H9 (cell line): Measurements from ENCODE around the gene DYNLRB1. TPM values are rescaled to one million over a fixed set of nuclear protein-coding genes. Genes with fewer than 3 reads are reported as not detected.

Source experiments
- DNase-seq: peaks from one replicate; pipeline ENCODE4 v3.0.0-alpha.2; 2017
- H2AFZ ChIP-seq: one replicate; pipeline ENCODE4 v1.6.1; 2013; ENCODE audit warnings: mild to moderate bottlenecking, low read length, control low read depth, moderate library complexity
- H2AK5ac ChIP-seq: 2 replicates; pipeline ENCODE4 v1.6.1; 2013; ENCODE audit warnings: low read length, control low read depth, mixed read lengths; ENCODE audit not compliant: insufficient read length
- H2BK120ac ChIP-seq: one replicate; pipeline ENCODE4 v1.6.1; 2013; ENCODE audit warnings: low read depth, mild to moderate bottlenecking, low read length, control low read depth, inconsistent platforms; ENCODE audit not compliant: poor library complexity, severe bottlenecking
- H2BK12ac ChIP-seq: 2 replicates; pipeline ENCODE4 v1.6.1; 2013; ENCODE audit warnings: low read length, control low read depth, mixed read lengths, low read depth; ENCODE audit not compliant: insufficient read length
- H2BK15ac ChIP-seq: 2 replicates; pipeline ENCODE4 v1.6.1; 2013; ENCODE audit warnings: low read depth, low read length, control low read depth
- H2BK20ac ChIP-seq: one replicate; pipeline ENCODE4 v1.6.1; 2013; ENCODE audit warnings: low read depth, mild to moderate bottlenecking, low read length, control low read depth, inconsistent platforms; ENCODE audit not compliant: poor library complexity, severe bottlenecking
- H2BK5ac ChIP-seq: 2 replicates; pipeline ENCODE4 v1.6.1; 2013; ENCODE audit warnings: low read length, control low read depth, mixed read lengths; ENCODE audit not compliant: insufficient read length
- H3K14ac ChIP-seq: 2 replicates; pipeline ENCODE4 v1.6.1; 2013; ENCODE audit warnings: low read length, control low read depth; ENCODE audit not compliant: insufficient read depth
- H3K18ac ChIP-seq: 2 replicates; pipeline ENCODE4 v1.6.1; 2013; ENCODE audit warnings: low read depth, mild to moderate bottlenecking, mixed read lengths, low read length, control low read depth; ENCODE audit not compliant: insufficient read length
- H3K23ac ChIP-seq: 2 replicates; pipeline ENCODE4 v1.6.1; 2013; ENCODE audit warnings: low read length, control low read depth, mixed read lengths, low read depth; ENCODE audit not compliant: insufficient read length
- H3K23me2 ChIP-seq: 2 replicates; pipeline ENCODE4 v1.6.1; 2013; ENCODE audit warnings: low read depth, mild to moderate bottlenecking, mixed read lengths, low read length, control low read depth; ENCODE audit not compliant: insufficient read length, poor library complexity, severe bottlenecking
- H3K27ac ChIP-seq: 2 replicates; pipeline ENCODE4 v1.5.1; 2013; ENCODE audit warnings: low read length, control low read depth, mixed read lengths, low read depth; ENCODE audit not compliant: insufficient read length
- H3K27me3 ChIP-seq: 2 replicates; pipeline ENCODE4 v1.6.1; 2013; ENCODE audit warnings: low read length, control low read depth, inconsistent platforms; ENCODE audit not compliant: insufficient read depth
- H3K4ac ChIP-seq: 2 replicates; pipeline ENCODE4 v1.6.1; 2013; ENCODE audit warnings: low read depth, mild to moderate bottlenecking, control low read depth, inconsistent platforms, low read length, moderate library complexity
- H3K4me1 ChIP-seq: 2 replicates; pipeline ENCODE4 v1.6.1; 2013; ENCODE audit warnings: low read length, control low read depth, inconsistent platforms; ENCODE audit not compliant: insufficient read depth
- H3K4me2 ChIP-seq: 2 replicates; pipeline ENCODE4 v1.6.1; 2013; ENCODE audit warnings: low read length, control low read depth, mixed read lengths; ENCODE audit not compliant: insufficient read length, insufficient read depth
- H3K56ac ChIP-seq: 2 replicates; pipeline ENCODE4 v1.6.1; 2013; ENCODE audit warnings: low read depth, mild to moderate bottlenecking, mixed read lengths, low read length, control low read depth; ENCODE audit not compliant: insufficient read length
- H3K79me1 ChIP-seq: 2 replicates; pipeline ENCODE4 v1.6.1; 2013; ENCODE audit warnings: low read depth, mild to moderate bottlenecking, moderate library complexity, low read length, control low read depth, inconsistent platforms; ENCODE audit not compliant: insufficient read depth, poor library complexity, severe bottlenecking
- H3K79me2 ChIP-seq: 2 replicates; pipeline ENCODE4 v1.6.1; 2013; ENCODE audit warnings: low read length, control low read depth, inconsistent platforms; ENCODE audit not compliant: insufficient read depth
- H3K9ac ChIP-seq: 2 replicates; pipeline ENCODE4 v1.6.1; 2013; ENCODE audit warnings: low read length, control low read depth, mixed read lengths; ENCODE audit not compliant: insufficient read length; ENCODE audit errors: extremely low read depth
- H3K9me3 ChIP-seq: one replicate; pipeline ENCODE4 v1.6.1; 2013; ENCODE audit warnings: low read depth, low read length, inconsistent platforms; ENCODE audit not compliant: control insufficient read depth
- H3T11ph ChIP-seq: one replicate; pipeline ENCODE4 v1.6.1; 2013; ENCODE audit warnings: mild to moderate bottlenecking, low read length, control low read depth, inconsistent platforms
- H4K20me1 ChIP-seq: one replicate; pipeline ENCODE4 v1.6.1; 2013; ENCODE audit not compliant: control insufficient read depth, insufficient read length, insufficient read depth
- H4K5ac ChIP-seq: 2 replicates; pipeline ENCODE4 v1.6.1; 2013; ENCODE audit warnings: low read depth, mild to moderate bottlenecking, mixed read lengths, low read length, control low read depth; ENCODE audit not compliant: insufficient read length
- H4K8ac ChIP-seq: replicated peaks from 2 replicates; pipeline ENCODE4 v1.6.1; 2013; ENCODE audit warnings: low read length, control low read depth, mixed read lengths, low read depth; ENCODE audit not compliant: insufficient read length
- H4K91ac ChIP-seq: 2 replicates; pipeline ENCODE4 v1.6.1; 2013; ENCODE audit warnings: low read depth, mild to moderate bottlenecking, moderate library complexity, mixed read lengths, low read length, control low read depth; ENCODE audit not compliant: insufficient read length
- H3K27ac Mint-ChIP-seq, 3 experiments: 2 replicates in 2 of 3; 3 replicates in 1 of 3; pipeline ENCODE4 v1.8.0; 2020 to 2021; ENCODE audit warnings: mixed read lengths in 3 of 3, mild to moderate bottlenecking in 1 of 3, moderate library complexity in 1 of 3
- H3K27me3 Mint-ChIP-seq: 2 replicates; pipeline ENCODE4 v1.8.0; 2021; ENCODE audit warnings: low read depth, mild to moderate bottlenecking, moderate library complexity, mixed read lengths
- H3K36me3 Mint-ChIP-seq, 3 experiments: 2 replicates in 2 of 3; 3 replicates in 1 of 3; pipeline ENCODE4 v1.8.0; 2020 to 2021; ENCODE audit warnings: low read depth in 3 of 3, mixed read lengths in 3 of 3; ENCODE audit not compliant: insufficient read depth in 1 of 3
- H3K4me1 Mint-ChIP-seq, 2 experiments: 2 replicates each; pipeline ENCODE4 v1.8.0; 2020; ENCODE audit warnings: mixed read lengths in 2 of 2
- H3K4me3 Mint-ChIP-seq, 2 experiments: 2 replicates in 1 of 2; 3 replicates in 1 of 2; pipeline ENCODE4 v1.8.0; 2020 to 2021; ENCODE audit warnings: mild to moderate bottlenecking in 2 of 2, mixed read lengths in 2 of 2, moderate library complexity in 1 of 2
- H3K9me3 Mint-ChIP-seq, 2 experiments: 2 replicates in 1 of 2; 3 replicates in 1 of 2; pipeline ENCODE4 v1.8.0; 2020; ENCODE audit warnings: mild to moderate bottlenecking in 2 of 2, mixed read lengths in 2 of 2, moderate library complexity in 1 of 2
- WGBS: extraction: QIAGEN DNeasy Blood & Tissue Kit; methylation state at CpG from one replicate; pipeline ENCODE4 v1.1.7; 2013; ENCODE audit warnings: missing lambda C conversion rate, low lambda C conversion rate, mixed read lengths; ENCODE audit not compliant: insufficient read length; ENCODE audit errors: extremely low coverage; 5-methylcytosine and 5-hydroxymethylcytosine counted together
- total RNA-seq: library from RNA; stranded (reverse); gene quantifications from 2 replicates; pipeline ENCODE4 v1.2.1, GENCODE V29; 2021
- TF ChIP-seq, protein P1 (sequence below): fragments of 200-600 bp; sonication (generic); conservative IDR thresholded peaks from 3 replicates; pipeline ENCODE4 v1.8.0; 2021; ENCODE audit warnings: antibody characterized with exemption, mild to moderate bottlenecking

Gene DYNLRB1
- total RNA-seq, 1 experiment from 2014 or later = 200 TPM

DNA sequence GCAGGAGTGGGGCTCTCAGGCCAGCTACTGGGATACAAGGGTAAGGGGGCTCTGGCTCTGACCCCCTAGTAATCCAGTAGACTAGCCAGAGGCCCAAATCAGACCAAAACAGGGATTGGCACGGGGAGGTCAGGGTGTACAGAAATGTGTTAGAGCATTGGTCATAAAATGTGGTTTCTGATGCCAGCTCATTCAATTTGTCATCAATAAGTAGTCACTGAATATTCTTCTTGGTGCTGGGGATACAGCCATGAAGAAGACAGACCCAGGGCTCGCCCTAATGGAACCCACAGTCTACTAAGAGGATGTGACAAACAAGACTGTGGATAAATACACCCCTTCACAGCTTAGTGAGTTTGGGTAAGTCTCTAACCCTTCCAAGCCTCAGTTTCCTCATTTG lies 53.4 kb downstream of the DYNLRB1 start:
- Histone ChIP-seq H3K79me1 (no peaks in the 10 kb centered on the region), H3K9ac (no peak overlapping the region), H3K27me3 (no peaks in the 10 kb centered on the region), H3T11ph (no peak overlapping the region), H3K79me2 (no peaks in the 10 kb centered on the region), H3K23me2 (no peaks in the 10 kb centered on the region), H4K8ac (no peak overlapping the region), H4K20me1 (no peaks in the 10 kb centered on the region), H2BK120ac (no peak overlapping the region), H3K14ac (no peak overlapping the region), H3K4ac (no peak overlapping the region), H3K4me1 (no peaks in the 10 kb centered on the region), H2BK12ac (no peak overlapping the region), H3K18ac (no peak overlapping the region), H2AFZ (no peak overlapping the region), H2BK5ac (no peak overlapping the region), H4K5ac (no peak overlapping the region), H4K91ac (no peak overlapping the region), H3K56ac (no peak overlapping the region), H3K4me2 (no peak overlapping the region), H3K9me3 (no peaks in the 10 kb centered on the region), H3K23ac (no peak overlapping the region), H2BK15ac (no peak overlapping the region), H2AK5ac (no peak overlapping the region), H3K27ac (no peak overlapping the region), H2BK20ac (no peak overlapping the region)
- Mint-ChIP-seq H3K27me3 (no peaks in the 10 kb centered on the region), H3K4me3 (no peak overlapping the region), H3K4me1 (peaks cover 15 to 24% of the 10 kb centered on the region in 2 experiments), H3K9me3 (no peaks in the 10 kb centered on the region), H3K27ac (no peak overlapping the region), H3K36me3 (peaks cover 5 to 21% (median 9%) of the 10 kb centered on the region in 3 experiments; a peak in 6 of 7 replicates)
- TF ChIP-seq, protein P1, sequence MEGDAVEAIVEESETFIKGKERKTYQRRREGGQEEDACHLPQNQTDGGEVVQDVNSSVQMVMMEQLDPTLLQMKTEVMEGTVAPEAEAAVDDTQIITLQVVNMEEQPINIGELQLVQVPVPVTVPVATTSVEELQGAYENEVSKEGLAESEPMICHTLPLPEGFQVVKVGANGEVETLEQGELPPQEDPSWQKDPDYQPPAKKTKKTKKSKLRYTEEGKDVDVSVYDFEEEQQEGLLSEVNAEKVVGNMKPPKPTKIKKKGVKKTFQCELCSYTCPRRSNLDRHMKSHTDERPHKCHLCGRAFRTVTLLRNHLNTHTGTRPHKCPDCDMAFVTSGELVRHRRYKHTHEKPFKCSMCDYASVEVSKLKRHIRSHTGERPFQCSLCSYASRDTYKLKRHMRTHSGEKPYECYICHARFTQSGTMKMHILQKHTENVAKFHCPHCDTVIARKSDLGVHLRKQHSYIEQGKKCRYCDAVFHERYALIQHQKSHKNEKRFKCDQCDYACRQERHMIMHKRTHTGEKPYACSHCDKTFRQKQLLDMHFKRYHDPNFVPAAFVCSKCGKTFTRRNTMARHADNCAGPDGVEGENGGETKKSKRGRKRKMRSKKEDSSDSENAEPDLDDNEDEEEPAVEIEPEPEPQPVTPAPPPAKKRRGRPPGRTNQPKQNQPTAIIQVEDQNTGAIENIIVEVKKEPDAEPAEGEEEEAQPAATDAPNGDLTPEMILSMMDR = no peak
- WGBS = no CpG with 5 or more reads among the region's 2 CpGs
- DNase-seq = no peak
